ENCODE measurements around the gene TMCC3. TPM values are rescaled to one million over a fixed set of nuclear protein-coding genes. Genes with fewer than 3 reads are reported as not detected.

Gene TMCC3
- total RNA-seq, 1 donor from 2014 or later: 3.2 TPM

GRCh38 chr12:94674051-94674451 lies 23.7 kb upstream of the TMCC3 start:
- peak; percentile 43 to 48 for DNase-seq (ENCODE audit: low read depth in 2 of 2)

- DNase-seq (ENCODE audit: low read depth in 2 of 2): no peak
Observed at GRCh38 chr12:94673496-94673895, 23.1 kb upstream of the TMCC3 start.

- no peak for DNase-seq (ENCODE audit: low read depth in 2 of 2)
Observed at GRCh38 chr12:94671917-94672316, 21.6 kb upstream of the TMCC3 start.

GRCh38 chr12:94670898-94671297 lies 20.5 kb upstream of the TMCC3 start:
- DNase-seq (ENCODE audit: low read depth in 2 of 2): no peak

GRCh38 chr12:94670075-94670474 lies 19.7 kb upstream of the TMCC3 start:
- no peak for DNase-seq (ENCODE audit: low read depth in 2 of 2)

GRCh38 chr12:94667031-94667540 lies 16.7 kb upstream of the TMCC3 start:
- DNase-seq (ENCODE audit: low read depth in 2 of 2): no peak

- DNase-seq (ENCODE audit: low read depth in 2 of 2): no peak
Observed at GRCh38 chr12:94666158-94666557, 15.8 kb upstream of the TMCC3 start.

GRCh38 chr12:94663702-94664101 lies 13.3 kb upstream of the TMCC3 start:
- DNase-seq (ENCODE audit: low read depth in 2 of 2): no peak

GRCh38 chr12:94663071-94663470 lies 12.7 kb upstream of the TMCC3 start:
- DNase-seq (ENCODE audit: low read depth in 2 of 2): no peak

- DNase-seq (ENCODE audit: low read depth in 2 of 2): no peak
Observed at GRCh38 chr12:94660436-94660835, 10.1 kb upstream of the TMCC3 start.

- no peak for DNase-seq (ENCODE audit: low read depth in 2 of 2)
Observed at GRCh38 chr12:94659346-94659930, 9.1 kb upstream of the TMCC3 start.

- DNase-seq (ENCODE audit: low read depth in 2 of 2): no peak
Observed at GRCh38 chr12:94658931-94659330, 8.6 kb upstream of the TMCC3 start.

GRCh38 chr12:94656556-94656955 lies 6.2 kb upstream of the TMCC3 start:
- DNase-seq (ENCODE audit: low read depth in 2 of 2): no peak

GRCh38 chr12:94649349-94650142 lies 811 bp downstream of the TMCC3 start:
- DNase-seq (ENCODE audit: low read depth in 2 of 2): peak; percentile 63 to 67

GRCh38 chr12:94648578-94648977 lies 1.8 kb downstream of the TMCC3 start:
- DNase-seq (ENCODE audit: low read depth in 2 of 2): peak in 1 of 2 donors; percentile 45

- DNase-seq (ENCODE audit: low read depth in 2 of 2): peak; percentile 67 to 90
Observed at GRCh38 chr12:94644141-94644979, 6.0 kb downstream of the TMCC3 start.

- peak in 1 of 2 donors; percentile 34 for DNase-seq (ENCODE audit: low read depth in 2 of 2)
Observed at GRCh38 chr12:94643606-94644005, 6.8 kb downstream of the TMCC3 start.

- DNase-seq (ENCODE audit: low read depth in 2 of 2): no peak
Observed at GRCh38 chr12:94641283-94641682, 9.1 kb downstream of the TMCC3 start.

GRCh38 chr12:94640134-94640928 lies 10.0 kb downstream of the TMCC3 start:
- peak in 1 of 2 donors; percentile 64 for DNase-seq (ENCODE audit: low read depth in 2 of 2)

GRCh38 chr12:94638521-94638920 lies 11.8 kb downstream of the TMCC3 start:
- DNase-seq (ENCODE audit: low read depth in 2 of 2): no peak
